ENCODE results near the gene GSK3B.
A peak's percentile ranks its signal among the peaks of the same experiment; 100 is the strongest.

GSK3B gene

DNA sequence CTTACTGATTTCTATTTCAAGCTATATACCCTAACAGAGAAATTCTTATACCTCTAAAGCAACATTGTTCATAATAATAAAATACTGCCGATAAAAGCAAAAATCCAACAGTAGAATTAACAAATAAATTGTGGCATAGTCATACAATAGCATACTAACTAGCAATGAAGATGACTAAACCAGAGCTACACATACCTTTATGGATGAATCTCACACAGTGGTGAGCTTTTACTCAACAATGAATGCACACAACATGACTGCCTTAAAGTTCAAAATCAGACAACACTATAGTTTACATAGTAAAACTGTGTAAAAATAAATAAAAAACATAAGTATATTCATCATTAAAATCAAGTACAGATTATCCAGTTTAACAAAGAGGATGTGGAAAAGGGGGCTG is 213.3 kb downstream of the GSK3B start:
- WGBS (ENCODE audit: insufficient coverage), result no CpG with 5 or more reads among the region's 1 CpG
- Histone ChIP-seq H3K9me3 (ENCODE audit: control extremely low read depth in 1 of 5, control insufficient read depth in 4 of 5, insufficient read depth in 2 of 5, low read depth in 1 of 5, low read length in 4 of 5) (no peaks in the 10 kb centered on the region), H3K36me3 (ENCODE audit: control insufficient read depth in 4 of 4, insufficient read depth in 4 of 4, low read length in 3 of 4) (peaks cover 0 to 16% (median 10%) of the 10 kb centered on the region in 4 experiments), H3K27ac (ENCODE audit: insufficient read depth in 1 of 2, low read depth in 1 of 2, low read length in 2 of 2, poor library complexity in 1 of 2, severe bottlenecking in 2 of 2) (no peak overlapping the region), H3K27me3 (replicated peaks in 2 of 5; ENCODE audit: control insufficient read depth in 4 of 5, insufficient read depth in 5 of 5, low read length in 4 of 5) (no peaks in the 10 kb centered on the region), H3K4me1 (ENCODE audit: control extremely low read depth in 1 of 4, control insufficient read depth in 4 of 4, insufficient read depth in 4 of 4, low read length in 3 of 4) (no peaks in the 10 kb centered on the region), H3K4me3 (ENCODE audit: control insufficient read depth in 1 of 7, extremely low read depth in 1 of 7, insufficient read depth in 4 of 7, low read depth in 2 of 7, low read length in 6 of 7) (no peak overlapping the region)
- POLR2A ChIA-PET, result no interaction called here
- no peak for DNase-seq
- CTCF ChIA-PET, result interaction anchor here (1.0 to 1.7 kb wide), 7 partner anchors 11 to 266 kb away, joined by 3 to 7 read pairs (median 5); no protein-coding TSS in a partner anchor

DNA sequence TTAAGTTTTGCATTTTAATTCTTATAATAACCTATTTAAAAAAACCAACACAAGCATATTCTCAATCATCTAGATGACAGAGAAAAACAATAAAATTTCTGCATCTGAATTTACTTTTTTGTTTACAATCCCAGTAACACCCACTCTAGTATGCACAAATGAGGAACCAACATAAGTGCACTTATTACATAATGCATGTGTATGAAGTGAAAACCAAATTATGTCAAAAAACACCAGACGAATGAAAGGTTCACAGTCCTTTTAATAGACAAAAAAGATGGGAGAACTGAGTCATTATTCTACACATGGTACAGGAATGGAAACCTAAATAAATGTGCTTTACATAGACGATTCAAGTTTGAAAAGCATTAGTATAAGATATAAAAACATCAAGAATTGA is 220.6 kb downstream of the GSK3B start:
- no peaks in the 10 kb centered on the region for H3K27me3 ChIP-seq (replicated peaks in 2 of 5; ENCODE audit: control insufficient read depth in 4 of 5, insufficient read depth in 5 of 5, low read length in 4 of 5)
- no peaks in the 10 kb centered on the region for H3K9me3 ChIP-seq (ENCODE audit: control extremely low read depth in 1 of 5, control insufficient read depth in 4 of 5, insufficient read depth in 2 of 5, low read depth in 1 of 5, low read length in 4 of 5)
- ChIA-PET POLR2A (no interaction called here), CTCF (interaction anchor here (0.8 to 1.5 kb wide), 2 partner anchors 15 to 42 kb away, joined by 3 to 4 read pairs; no protein-coding TSS in a partner anchor)
- peaks cover 0 to 16% (median 5%) of the 10 kb centered on the region in 4 experiments for H3K4me1 ChIP-seq (ENCODE audit: control extremely low read depth in 1 of 4, control insufficient read depth in 4 of 4, insufficient read depth in 4 of 4, low read length in 3 of 4)
- H3K36me3 ChIP-seq (ENCODE audit: control insufficient read depth in 4 of 4, insufficient read depth in 4 of 4, low read length in 3 of 4), result no peaks in the 10 kb centered on the region
- no peak overlapping the region for H3K4me3 ChIP-seq (ENCODE audit: control insufficient read depth in 1 of 7, extremely low read depth in 1 of 7, insufficient read depth in 4 of 7, low read depth in 2 of 7, low read length in 6 of 7)
- no peak overlapping the region for H3K27ac ChIP-seq (ENCODE audit: insufficient read depth in 1 of 2, low read depth in 1 of 2, low read length in 2 of 2, poor library complexity in 1 of 2, severe bottlenecking in 2 of 2)
- no CpG with 5 or more reads among the region's 2 CpGs for whole genome bisulfite sequencing (ENCODE audit: insufficient coverage)
- DNase-seq, result peak in 2 of 3 donors; percentile 38 to 67

DNA sequence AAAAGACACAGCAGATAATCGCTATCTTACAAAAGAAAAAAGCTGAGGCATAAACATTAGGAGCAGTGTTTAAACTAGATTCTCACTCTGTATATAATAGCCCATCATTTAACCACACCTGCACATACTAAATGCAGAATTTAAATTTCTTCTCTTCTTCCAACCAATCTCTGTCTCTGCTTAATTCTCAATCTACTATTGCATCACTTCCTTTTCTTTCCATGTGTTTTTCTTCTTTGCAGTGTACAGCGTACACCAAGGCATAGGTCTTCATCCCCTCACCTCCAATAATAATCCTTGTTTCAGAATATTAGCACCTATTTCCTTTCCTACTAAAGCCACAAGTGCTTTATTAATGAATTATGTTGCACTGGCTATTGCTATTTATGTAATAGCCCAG is 221.5 kb downstream of the GSK3B start:
- Histone ChIP-seq H3K27me3 (replicated peaks in 2 of 5; ENCODE audit: control insufficient read depth in 4 of 5, insufficient read depth in 5 of 5, low read length in 4 of 5) (no peaks in the 10 kb centered on the region), H3K27ac (ENCODE audit: insufficient read depth in 1 of 2, low read depth in 1 of 2, low read length in 2 of 2, poor library complexity in 1 of 2, severe bottlenecking in 2 of 2) (no peak overlapping the region), H3K36me3 (ENCODE audit: control insufficient read depth in 4 of 4, insufficient read depth in 4 of 4, low read length in 3 of 4) (no peaks in the 10 kb centered on the region), H3K4me1 (ENCODE audit: control extremely low read depth in 1 of 4, control insufficient read depth in 4 of 4, insufficient read depth in 4 of 4, low read length in 3 of 4) (peaks cover 0 to 22% (median 8%) of the 10 kb centered on the region in 4 experiments), H3K9me3 (ENCODE audit: control extremely low read depth in 1 of 5, control insufficient read depth in 4 of 5, insufficient read depth in 2 of 5, low read depth in 1 of 5, low read length in 4 of 5) (no peaks in the 10 kb centered on the region), H3K4me3 (ENCODE audit: control insufficient read depth in 1 of 7, extremely low read depth in 1 of 7, insufficient read depth in 4 of 7, low read depth in 2 of 7, low read length in 6 of 7) (no peak overlapping the region)
- DNase-seq, result no peak
- 84% methylated on average over 2 of the region's 2 CpGs for WGBS (ENCODE audit: insufficient coverage)
- ChIA-PET POLR2A (no interaction called here), CTCF (no interaction called here)

DNA sequence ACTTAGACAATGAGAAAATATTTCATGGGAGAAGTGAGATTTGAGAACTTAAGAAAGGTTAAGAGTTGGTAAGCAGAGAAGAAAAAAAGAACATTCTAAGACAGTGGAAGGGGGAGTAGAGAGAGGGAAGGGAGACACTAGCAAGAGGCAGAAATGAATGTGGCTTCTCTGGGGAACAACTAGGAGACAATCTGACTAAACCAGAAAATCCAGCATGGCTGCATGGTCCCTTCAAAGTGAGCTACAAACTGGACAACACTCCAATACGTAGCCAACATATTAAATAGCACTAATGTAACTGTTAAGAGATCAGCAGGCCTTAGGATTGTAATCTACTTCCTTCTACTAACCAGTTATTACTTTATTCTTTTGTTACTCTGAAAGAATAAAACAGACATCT is 222.7 kb downstream of the GSK3B start:
- no peak for DNase-seq
- Histone ChIP-seq H3K27me3 (replicated peaks in 2 of 5; ENCODE audit: control insufficient read depth in 4 of 5, insufficient read depth in 5 of 5, low read length in 4 of 5) (no peaks in the 10 kb centered on the region), H3K4me3 (ENCODE audit: control insufficient read depth in 1 of 7, extremely low read depth in 1 of 7, insufficient read depth in 4 of 7, low read depth in 2 of 7, low read length in 6 of 7) (no peak overlapping the region), H3K27ac (ENCODE audit: insufficient read depth in 1 of 2, low read depth in 1 of 2, low read length in 2 of 2, poor library complexity in 1 of 2, severe bottlenecking in 2 of 2) (no peak overlapping the region), H3K9me3 (ENCODE audit: control extremely low read depth in 1 of 5, control insufficient read depth in 4 of 5, insufficient read depth in 2 of 5, low read depth in 1 of 5, low read length in 4 of 5) (no peaks in the 10 kb centered on the region), H3K4me1 (ENCODE audit: control extremely low read depth in 1 of 4, control insufficient read depth in 4 of 4, insufficient read depth in 4 of 4, low read length in 3 of 4) (peaks cover 0 to 22% (median 8%) of the 10 kb centered on the region in 4 experiments), H3K36me3 (ENCODE audit: control insufficient read depth in 4 of 4, insufficient read depth in 4 of 4, low read length in 3 of 4) (no peaks in the 10 kb centered on the region)
- WGBS (ENCODE audit: insufficient coverage), result 100% methylated on average over 1 of the region's 1 CpG
- POLR2A ChIA-PET, result no interaction called here
- CTCF ChIA-PET, result interaction anchor here (0.6 to 1.3 kb wide), 3 partner anchors 52 to 227 kb away, joined by 3 read pairs; no protein-coding TSS in a partner anchor

DNA sequence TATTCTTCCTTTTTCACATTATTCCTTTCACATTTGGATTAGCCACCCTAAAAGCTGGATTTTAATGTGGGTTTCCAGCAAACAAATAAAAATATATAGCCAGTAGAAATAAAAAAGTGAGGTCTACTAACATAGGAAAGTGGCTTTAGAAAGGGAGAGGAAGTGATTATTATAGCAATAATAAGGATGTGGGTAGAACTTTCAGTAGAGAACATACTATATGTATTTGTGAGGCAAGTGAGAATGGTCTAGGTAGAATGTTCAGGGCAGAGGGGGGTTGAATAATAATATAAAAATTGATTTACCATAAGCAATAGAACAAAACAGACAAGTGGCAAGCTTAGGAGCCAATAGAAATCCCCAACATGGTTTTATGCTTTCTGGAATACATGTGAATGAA is 223.7 kb downstream of the GSK3B start:
- Histone ChIP-seq H3K4me3 (ENCODE audit: control insufficient read depth in 1 of 7, extremely low read depth in 1 of 7, insufficient read depth in 4 of 7, low read depth in 2 of 7, low read length in 6 of 7) (no peak overlapping the region), H3K9me3 (ENCODE audit: control extremely low read depth in 1 of 5, control insufficient read depth in 4 of 5, insufficient read depth in 2 of 5, low read depth in 1 of 5, low read length in 4 of 5) (no peaks in the 10 kb centered on the region), H3K27me3 (replicated peaks in 2 of 5; ENCODE audit: control insufficient read depth in 4 of 5, insufficient read depth in 5 of 5, low read length in 4 of 5) (no peaks in the 10 kb centered on the region), H3K4me1 (ENCODE audit: control extremely low read depth in 1 of 4, control insufficient read depth in 4 of 4, insufficient read depth in 4 of 4, low read length in 3 of 4) (peaks cover 0 to 22% (median 8%) of the 10 kb centered on the region in 4 experiments), H3K27ac (ENCODE audit: insufficient read depth in 1 of 2, low read depth in 1 of 2, low read length in 2 of 2, poor library complexity in 1 of 2, severe bottlenecking in 2 of 2) (no peak overlapping the region), H3K36me3 (ENCODE audit: control insufficient read depth in 4 of 4, insufficient read depth in 4 of 4, low read length in 3 of 4) (peaks cover 0 to 2% (median 0%) of the 10 kb centered on the region in 4 experiments)
- no peak for DNase-seq
- ChIA-PET POLR2A (no interaction called here), CTCF (interaction anchor here (0.6 to 2.0 kb wide), 3 partner anchors 12 to 151 kb away, joined by 3 to 6 read pairs (median 3); no protein-coding TSS in a partner anchor)

DNA sequence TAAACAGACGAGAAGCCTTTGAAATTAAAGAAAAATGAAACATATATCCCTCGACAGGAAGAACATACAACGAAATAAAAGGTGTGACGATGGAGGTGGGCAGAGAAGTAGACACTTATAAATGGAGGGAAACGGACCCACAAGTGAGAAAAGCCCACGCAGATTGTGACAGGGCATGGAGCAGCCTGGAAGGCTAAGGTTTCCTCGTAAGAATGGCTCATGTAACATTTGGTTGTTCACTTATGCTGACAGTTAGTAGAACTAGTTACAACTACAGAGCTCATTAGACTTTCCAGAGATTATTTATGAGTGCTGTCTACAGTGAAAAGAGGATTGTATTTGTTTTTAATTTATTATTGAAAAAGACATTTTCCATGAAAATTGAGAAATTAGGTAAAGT is 229.8 kb downstream of the GSK3B start:
- Histone ChIP-seq H3K4me3 (ENCODE audit: control insufficient read depth in 1 of 7, extremely low read depth in 1 of 7, insufficient read depth in 4 of 7, low read depth in 2 of 7, low read length in 6 of 7) (no peak overlapping the region), H3K4me1 (ENCODE audit: control extremely low read depth in 1 of 4, control insufficient read depth in 4 of 4, insufficient read depth in 4 of 4, low read length in 3 of 4) (peaks cover 0 to 5% (median 2%) of the 10 kb centered on the region in 4 experiments), H3K9me3 (ENCODE audit: control extremely low read depth in 1 of 5, control insufficient read depth in 4 of 5, insufficient read depth in 2 of 5, low read depth in 1 of 5, low read length in 4 of 5) (peaks cover 0 to 1% (median 0%) of the 10 kb centered on the region in 5 experiments), H3K27ac (ENCODE audit: insufficient read depth in 1 of 2, low read depth in 1 of 2, low read length in 2 of 2, poor library complexity in 1 of 2, severe bottlenecking in 2 of 2) (no peak overlapping the region), H3K36me3 (ENCODE audit: control insufficient read depth in 4 of 4, insufficient read depth in 4 of 4, low read length in 3 of 4) (peaks cover 11 to 34% (median 23%) of the 10 kb centered on the region in 4 experiments), H3K27me3 (replicated peaks in 2 of 5; ENCODE audit: control insufficient read depth in 4 of 5, insufficient read depth in 5 of 5, low read length in 4 of 5) (no peaks in the 10 kb centered on the region)
- POLR2A ChIA-PET, result no interaction called here
- 98% methylated on average over 5 of the region's 7 CpGs for WGBS (ENCODE audit: insufficient coverage)
- CTCF ChIA-PET, result no interaction called here
- no peak for DNase-seq

DNA sequence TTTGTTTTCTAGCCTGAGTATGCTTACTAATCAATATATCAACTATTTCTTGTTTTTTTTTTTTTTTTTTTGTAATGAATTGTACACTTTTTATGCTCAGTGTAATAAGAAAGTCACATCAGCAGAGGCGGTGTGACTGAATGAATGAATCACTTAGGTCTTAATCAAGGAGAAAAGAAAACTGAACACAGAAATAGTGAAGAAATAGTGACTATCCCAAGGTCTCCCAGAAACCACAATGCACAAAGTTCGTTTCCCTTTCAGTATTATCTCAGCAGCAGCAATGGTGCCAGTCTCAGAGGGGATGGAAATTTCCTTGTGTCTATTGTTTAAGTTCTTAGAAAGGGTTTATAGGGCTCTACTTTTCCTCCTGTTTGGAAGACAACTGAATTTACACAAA is 231.6 kb downstream of the GSK3B start:
- Histone ChIP-seq H3K4me3 (ENCODE audit: control insufficient read depth in 1 of 7, extremely low read depth in 1 of 7, insufficient read depth in 4 of 7, low read depth in 2 of 7, low read length in 6 of 7) (no peak overlapping the region), H3K27me3 (replicated peaks in 2 of 5; ENCODE audit: control insufficient read depth in 4 of 5, insufficient read depth in 5 of 5, low read length in 4 of 5) (no peaks in the 10 kb centered on the region), H3K9me3 (ENCODE audit: control extremely low read depth in 1 of 5, control insufficient read depth in 4 of 5, insufficient read depth in 2 of 5, low read depth in 1 of 5, low read length in 4 of 5) (peaks cover 1 to 13% (median 5%) of the 10 kb centered on the region in 5 experiments), H3K4me1 (ENCODE audit: control extremely low read depth in 1 of 4, control insufficient read depth in 4 of 4, insufficient read depth in 4 of 4, low read length in 3 of 4) (no peaks in the 10 kb centered on the region), H3K27ac (ENCODE audit: insufficient read depth in 1 of 2, low read depth in 1 of 2, low read length in 2 of 2, poor library complexity in 1 of 2, severe bottlenecking in 2 of 2) (no peak overlapping the region), H3K36me3 (ENCODE audit: control insufficient read depth in 4 of 4, insufficient read depth in 4 of 4, low read length in 3 of 4) (peaks cover 18 to 45% (median 37%) of the 10 kb centered on the region in 4 experiments)
- no peak for DNase-seq
- CTCF ChIA-PET, result interaction anchor here (1.1 kb wide), 1 partner anchor 14 kb away, joined by 3 read pairs; no protein-coding TSS in a partner anchor
- WGBS (ENCODE audit: insufficient coverage), result no CpG with 5 or more reads among the region's 2 CpGs
- POLR2A ChIA-PET, result no interaction called here
